ENCODE data around the gene SH3RF3.
"Not testable (repeated sequence)": the region's sequence is repeated elsewhere in the genome, so short reads cannot be mapped to it uniquely, and the experiment has no call there.

Gene SH3RF3

DNA sequence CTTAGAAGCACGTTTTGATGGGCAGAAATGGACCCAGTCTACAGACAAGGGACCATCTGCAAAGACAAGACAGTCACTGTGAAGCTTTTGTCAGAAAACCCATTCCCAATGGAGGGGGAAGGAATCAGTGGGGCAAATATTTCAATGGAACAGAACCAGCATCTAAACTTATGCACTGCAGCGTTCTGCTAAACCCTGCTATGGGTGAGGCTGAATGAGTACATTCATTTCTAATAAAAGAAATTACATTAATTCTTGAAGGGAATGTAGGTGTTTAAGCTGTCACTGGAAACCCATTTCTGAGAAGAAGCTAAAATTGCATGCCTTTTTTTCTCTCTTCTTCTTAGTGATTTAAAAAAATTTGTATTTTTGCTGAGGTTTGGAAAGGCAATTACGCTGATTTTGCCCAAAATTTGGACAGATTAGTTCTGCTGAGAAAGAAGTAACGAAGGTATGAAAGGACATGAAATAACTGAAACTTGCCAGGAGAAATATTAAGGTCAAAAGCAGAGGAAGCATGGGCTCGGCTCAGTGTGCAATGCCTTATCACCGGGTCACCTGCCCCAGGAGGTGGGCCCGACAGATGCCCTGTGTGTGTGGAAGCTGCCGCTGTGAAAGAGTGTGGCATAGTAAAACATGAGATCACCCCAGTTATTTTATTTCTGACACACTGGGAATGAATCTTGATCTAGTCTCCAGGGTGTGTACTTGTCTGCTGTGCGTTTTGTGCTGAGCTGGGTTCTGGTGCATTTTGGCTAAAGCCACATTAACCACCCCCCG, 24.2 kb downstream of the SH3RF3 start:
- no peak for FAIRE-seq
- no peak for TF ChIP-seq TAF1 (IDR thresholded peaks at IDR 0.05; ENCODE audit: low read depth, low read length)
- no peak for TF ChIP-seq SPI1 (IDR thresholded peaks at IDR 0.05; ENCODE audit: low read depth, low read length)
- TF ChIP-seq POLR2A (IDR thresholded peaks at IDR 0.05; ENCODE audit: low read depth, low read length): no peak
- TF ChIP-seq PAX5 (IDR thresholded peaks at IDR 0.05; ENCODE audit: insufficient read depth, low read length, severe bottlenecking): no peak
- no peak for TF ChIP-seq POLR2AphosphoS5 (IDR thresholded peaks at IDR 0.05; ENCODE audit: low read depth, low read length)
- no peak for TF ChIP-seq POU2F2 (IDR thresholded peaks at IDR 0.05; ENCODE audit: low read depth, low read length)
- DNase-seq (ENCODE audit: insufficient read length, low spot score): no peak

DNA sequence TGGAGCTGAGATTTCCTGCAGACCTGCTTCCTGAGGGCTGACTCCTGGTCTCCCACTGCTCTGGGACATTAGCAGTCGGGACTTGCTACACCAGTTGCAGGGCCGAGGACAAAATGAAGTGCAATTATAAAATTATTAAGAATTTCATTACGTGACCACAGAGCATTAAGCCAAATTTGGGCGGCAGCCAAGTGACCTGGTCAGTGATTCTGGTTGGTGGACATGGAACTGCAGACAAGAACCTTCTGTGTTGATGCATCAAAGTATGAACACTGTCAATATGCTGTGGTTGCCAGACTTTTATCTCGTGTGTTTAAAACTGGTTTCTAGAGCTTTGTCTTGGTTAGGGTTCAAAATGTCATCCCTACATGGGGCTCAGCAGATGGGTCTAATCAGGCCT, 24.8 kb downstream of the SH3RF3 start:
- DNase-seq (ENCODE audit: insufficient read length, low spot score) (no peak), FAIRE-seq (no peak)
- no peak for TF ChIP-seq SPI1 (IDR thresholded peaks at IDR 0.05; ENCODE audit: low read depth, low read length)
- no peak for TF ChIP-seq POLR2AphosphoS5 (IDR thresholded peaks at IDR 0.05; ENCODE audit: low read depth, low read length)

DNA sequence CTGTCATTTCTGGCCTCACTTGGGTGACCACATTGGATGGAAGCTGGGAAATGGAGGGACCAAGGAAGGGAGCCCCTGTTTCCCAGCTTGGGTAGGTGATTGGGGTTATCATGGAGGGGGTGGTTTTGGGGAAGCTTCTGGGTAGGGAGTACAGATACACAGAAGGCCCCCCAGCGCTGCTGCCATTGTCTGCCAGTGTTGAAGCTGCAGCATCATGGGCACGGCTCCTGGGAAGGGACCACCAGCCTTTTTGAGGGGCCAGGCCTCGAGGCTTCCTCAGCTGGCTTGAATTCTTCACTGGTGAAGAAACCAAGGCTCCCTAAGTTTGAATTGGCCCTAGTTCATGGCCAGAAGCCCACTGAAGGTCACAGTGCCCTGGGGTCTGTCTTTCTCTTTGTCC, 25.2 kb downstream of the SH3RF3 start:
- TF ChIP-seq PAX5 (IDR thresholded peaks at IDR 0.05; ENCODE audit: insufficient read depth, low read length, severe bottlenecking) (no peak), POLR2AphosphoS5 (IDR thresholded peaks at IDR 0.05; ENCODE audit: low read depth, low read length) (no peak), TAF1 (IDR thresholded peaks at IDR 0.05; ENCODE audit: low read depth, low read length) (no peak), POU2F2 (IDR thresholded peaks at IDR 0.05; ENCODE audit: low read depth, low read length) (no peak), SPI1 (IDR thresholded peaks at IDR 0.05; ENCODE audit: low read depth, low read length) (no peak), POLR2A (IDR thresholded peaks at IDR 0.05; ENCODE audit: low read depth, low read length) (no peak)
- FAIRE-seq (no peak), DNase-seq (ENCODE audit: insufficient read length, low spot score) (no peak)

DNA sequence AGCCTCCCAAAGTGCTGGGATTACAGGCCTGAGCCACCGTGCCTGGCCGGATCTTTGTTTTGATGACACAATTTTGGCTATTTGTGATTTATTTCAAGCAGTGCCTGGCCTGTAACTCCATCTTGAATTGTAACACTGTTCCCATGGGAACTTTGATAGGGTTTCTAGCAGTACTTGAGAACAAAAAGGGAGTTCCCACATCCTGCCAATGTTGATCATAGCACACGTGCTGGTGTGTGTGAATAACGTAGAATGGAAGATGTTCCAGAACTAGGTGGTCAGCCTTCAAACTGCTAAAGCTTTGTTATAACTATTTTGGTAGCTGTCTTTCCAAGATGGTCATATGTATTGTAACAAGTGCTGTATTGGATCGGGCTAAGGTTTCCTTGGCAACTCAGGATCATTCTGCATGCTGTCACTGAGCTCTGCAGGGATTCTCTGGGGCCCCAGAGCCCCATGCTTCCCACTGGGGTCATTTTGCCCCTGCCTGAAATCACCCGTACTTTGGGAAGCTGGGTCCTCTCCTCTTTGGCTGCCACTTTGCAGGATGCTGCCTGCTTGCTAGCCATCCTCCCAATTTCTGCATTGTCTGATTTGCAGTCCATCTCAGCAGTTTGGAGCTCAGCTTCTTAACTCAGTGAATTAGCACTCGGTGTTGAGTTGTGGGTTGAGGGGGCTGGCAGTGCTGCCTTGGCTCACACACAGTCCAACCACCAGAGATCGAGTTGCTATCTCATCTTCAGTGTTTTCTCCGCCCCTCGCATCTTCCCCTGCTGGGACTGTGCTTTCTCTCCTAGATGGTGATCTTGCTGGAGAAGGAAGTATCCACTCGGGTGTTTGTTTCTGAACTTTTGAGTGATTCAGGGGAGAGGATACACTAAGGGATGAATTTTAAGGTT, 26.8 kb downstream of the SH3RF3 start:
- FAIRE-seq: no peak
- no peak for DNase-seq (ENCODE audit: insufficient read length, low spot score)
- TF ChIP-seq POLR2AphosphoS5 (IDR thresholded peaks at IDR 0.05; ENCODE audit: low read depth, low read length) (no peak), PAX5 (IDR thresholded peaks at IDR 0.05; ENCODE audit: insufficient read depth, low read length, severe bottlenecking) (no peak), POLR2A (IDR thresholded peaks at IDR 0.05; ENCODE audit: low read depth, low read length) (no peak), POU2F2 (IDR thresholded peaks at IDR 0.05; ENCODE audit: low read depth, low read length) (no peak), TAF1 (IDR thresholded peaks at IDR 0.05; ENCODE audit: low read depth, low read length) (no peak), SPI1 (IDR thresholded peaks at IDR 0.05; ENCODE audit: low read depth, low read length) (no peak)

DNA sequence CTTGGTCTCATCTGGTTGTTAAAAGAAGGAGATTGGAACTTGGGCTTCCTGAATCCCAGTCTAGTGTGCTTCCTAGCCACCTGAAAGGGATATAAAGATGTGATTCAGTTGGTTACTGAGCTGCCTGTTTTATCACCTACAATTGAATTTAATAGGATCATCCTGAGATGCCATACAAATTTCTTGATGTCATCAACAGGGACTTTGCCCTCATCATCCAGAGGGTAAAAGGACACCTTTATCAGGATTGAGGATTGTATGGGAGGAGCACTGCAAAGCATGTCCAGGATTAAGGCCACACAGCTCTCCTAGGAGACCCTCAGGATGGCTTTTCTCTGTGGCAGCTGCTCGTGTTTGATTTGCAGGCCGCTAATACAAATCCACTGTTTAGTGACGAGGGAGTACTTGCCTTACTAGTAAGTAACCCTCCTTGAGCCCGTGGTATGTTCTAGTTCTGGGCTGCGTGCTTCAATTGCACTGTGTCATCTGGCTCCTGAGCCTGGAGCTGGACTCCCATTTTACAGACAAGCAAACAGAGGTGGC, 28.6 kb downstream of the SH3RF3 start:
- FAIRE-seq: no peak
- no peak for DNase-seq (ENCODE audit: insufficient read length, low spot score)
- TF ChIP-seq POLR2AphosphoS5 (IDR thresholded peaks at IDR 0.05; ENCODE audit: low read depth, low read length) (no peak), TAF1 (IDR thresholded peaks at IDR 0.05; ENCODE audit: low read depth, low read length) (no peak), PAX5 (IDR thresholded peaks at IDR 0.05; ENCODE audit: insufficient read depth, low read length, severe bottlenecking) (no peak), POU2F2 (IDR thresholded peaks at IDR 0.05; ENCODE audit: low read depth, low read length) (no peak), SPI1 (IDR thresholded peaks at IDR 0.05; ENCODE audit: low read depth, low read length) (no peak), POLR2A (IDR thresholded peaks at IDR 0.05; ENCODE audit: low read depth, low read length) (no peak)

DNA sequence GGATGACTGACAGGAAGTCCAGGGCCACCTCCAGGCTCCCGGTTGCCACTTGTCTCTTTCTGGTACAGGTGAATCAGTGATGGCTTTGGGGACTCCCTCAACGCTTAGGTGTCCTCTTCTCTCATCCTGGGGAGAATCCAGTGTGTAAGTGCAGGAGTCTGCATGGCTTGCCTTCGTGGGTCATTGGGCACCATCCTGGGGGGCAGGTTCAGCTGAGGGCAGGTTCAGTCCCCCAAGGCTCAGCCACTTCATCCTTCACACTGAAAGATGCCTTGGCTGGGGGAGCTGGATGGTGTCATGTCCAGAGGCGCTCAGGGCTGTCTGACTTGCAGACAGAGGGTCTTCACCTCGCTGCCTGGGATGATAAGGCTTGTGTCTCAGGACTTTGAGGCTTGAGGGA, 29.2 kb downstream of the SH3RF3 start:
- no peak for DNase-seq (ENCODE audit: insufficient read length, low spot score)
- no peak for TF ChIP-seq TAF1 (IDR thresholded peaks at IDR 0.05; ENCODE audit: low read depth, low read length)
- no peak for TF ChIP-seq POLR2AphosphoS5 (IDR thresholded peaks at IDR 0.05; ENCODE audit: low read depth, low read length)
- no peak for TF ChIP-seq PAX5 (IDR thresholded peaks at IDR 0.05; ENCODE audit: insufficient read depth, low read length, severe bottlenecking)
- TF ChIP-seq POU2F2 (IDR thresholded peaks at IDR 0.05; ENCODE audit: low read depth, low read length): no peak
- TF ChIP-seq SPI1 (IDR thresholded peaks at IDR 0.05; ENCODE audit: low read depth, low read length): no peak
- FAIRE-seq: no peak

DNA sequence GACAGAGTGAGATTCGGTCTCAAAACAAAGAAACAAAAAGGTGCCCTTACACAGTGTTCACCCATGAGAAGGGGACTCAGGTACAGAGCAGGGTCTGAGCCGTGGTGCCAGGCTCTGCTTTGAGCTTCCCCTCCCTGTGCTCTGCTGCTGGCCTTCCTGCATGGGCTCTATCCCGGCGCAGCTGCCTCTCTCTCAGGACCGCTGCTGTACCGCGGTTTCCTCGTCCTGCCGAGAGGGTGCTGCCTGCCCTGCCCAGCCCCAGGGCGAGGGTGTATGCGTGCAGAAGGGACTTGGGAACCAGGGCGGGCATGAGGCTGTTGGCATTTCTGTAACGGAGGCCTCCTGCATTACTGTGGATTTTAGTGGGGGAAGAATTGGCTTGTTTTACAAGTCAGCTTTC, 30.1 kb downstream of the SH3RF3 start:
- TF ChIP-seq SPI1 (IDR thresholded peaks at IDR 0.05; ENCODE audit: low read depth, low read length) (no peak), TAF1 (IDR thresholded peaks at IDR 0.05; ENCODE audit: low read depth, low read length) (no peak), POLR2AphosphoS5 (IDR thresholded peaks at IDR 0.05; ENCODE audit: low read depth, low read length) (no peak), POU2F2 (IDR thresholded peaks at IDR 0.05; ENCODE audit: low read depth, low read length) (no peak), POLR2A (IDR thresholded peaks at IDR 0.05; ENCODE audit: low read depth, low read length) (no peak), PAX5 (IDR thresholded peaks at IDR 0.05; ENCODE audit: insufficient read depth, low read length, severe bottlenecking) (no peak)
- DNase-seq (ENCODE audit: insufficient read length, low spot score) (no peak), FAIRE-seq (no peak)

DNA sequence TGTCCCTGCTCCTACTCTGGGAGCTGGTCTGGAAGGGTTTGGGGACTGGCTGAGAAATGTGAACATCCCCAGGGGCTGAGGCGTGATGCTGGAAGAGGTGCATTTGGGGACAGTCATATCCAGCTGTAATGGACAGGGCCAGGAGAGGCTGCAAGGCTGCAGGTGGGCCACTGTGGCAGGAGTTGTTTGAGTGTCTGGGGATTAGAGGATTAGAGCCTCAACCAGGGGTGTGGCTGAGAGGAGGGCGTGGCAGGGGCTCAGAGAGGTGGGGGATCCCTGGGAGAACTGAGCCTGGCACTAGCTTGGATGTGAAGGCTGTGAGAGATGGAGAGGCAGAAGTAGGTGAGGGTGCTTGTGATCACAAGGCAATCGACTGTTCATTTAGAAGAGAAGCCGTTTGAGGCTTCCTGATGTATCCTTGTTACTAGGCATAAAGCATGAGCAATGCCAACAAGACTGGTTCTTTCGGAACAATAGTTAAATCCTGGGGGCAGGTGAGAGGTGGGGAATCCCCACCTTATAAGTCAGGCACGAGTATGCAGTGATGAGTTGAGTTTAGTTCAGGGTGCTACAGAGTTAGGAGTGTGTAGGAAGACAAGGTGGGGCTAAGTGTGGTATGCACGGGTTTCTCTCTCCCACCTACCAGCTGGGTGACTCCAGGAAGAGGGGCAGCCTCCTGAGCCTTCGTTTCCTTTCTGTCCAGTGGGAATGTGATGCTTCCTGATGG, 31.9 kb downstream of the SH3RF3 start:
- no peak for FAIRE-seq
- TF ChIP-seq SPI1 (IDR thresholded peaks at IDR 0.05; ENCODE audit: low read depth, low read length): no peak
- TF ChIP-seq PAX5 (IDR thresholded peaks at IDR 0.05; ENCODE audit: insufficient read depth, low read length, severe bottlenecking): no peak
- TF ChIP-seq POLR2AphosphoS5 (IDR thresholded peaks at IDR 0.05; ENCODE audit: low read depth, low read length): no peak
- no peak for TF ChIP-seq TAF1 (IDR thresholded peaks at IDR 0.05; ENCODE audit: low read depth, low read length)
- no peak for TF ChIP-seq POU2F2 (IDR thresholded peaks at IDR 0.05; ENCODE audit: low read depth, low read length)
- TF ChIP-seq POLR2A (IDR thresholded peaks at IDR 0.05; ENCODE audit: low read depth, low read length): no peak
- no peak for DNase-seq (ENCODE audit: insufficient read length, low spot score)

DNA sequence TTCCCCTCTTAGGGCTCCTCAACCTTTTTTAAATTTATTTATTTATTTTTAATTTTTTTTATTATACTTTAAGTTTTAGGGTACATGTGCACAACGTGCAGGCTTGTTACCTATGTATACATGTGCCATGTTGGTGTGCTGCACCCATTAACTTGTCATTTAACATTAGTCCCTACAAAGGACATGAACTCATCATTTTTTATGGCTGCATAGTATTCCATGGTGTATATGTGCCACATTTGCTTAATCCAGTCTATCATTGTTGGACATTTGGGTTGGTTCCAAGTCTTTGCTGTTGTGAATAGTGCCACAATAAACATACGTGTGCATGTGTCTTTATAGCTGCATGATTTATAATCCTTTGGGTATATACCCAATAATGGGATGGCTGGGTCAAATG, 33.4 kb downstream of the SH3RF3 start:
- FAIRE-seq: not testable (repeated sequence)

More for the DNA sequence above, 33.4 kb downstream of the SH3RF3 start:
- DNase-seq (ENCODE audit: insufficient read length, low spot score): not testable (repeated sequence)
